GM20431 (cell line): ENCODE data around the gene PRKCSH.

Experiments
- in situ Hi-C: fragments of 300-500 bp; cut with MseI, MboI; formaldehyde crosslinking; loops from one replicate; pipeline ENCODE4 v1.15.0; 2020; ENCODE audit warnings: low sequenced_read_pairs; ENCODE audit not compliant: unreplicated experiment

Gene PRKCSH

GRCh38 chr19:11489378-11489777 is 53.9 kb downstream of the PRKCSH start:
- in situ Hi-C loops, result no loop called here

GRCh38 chr19:11494634-11495285 is 59.3 kb downstream of the PRKCSH start:
- in situ Hi-C loops, result no loop called here

GRCh38 chr19:11495481-11495880 is 60.0 kb downstream of the PRKCSH start:
- in situ Hi-C loops, result no loop called here

- in situ Hi-C loops, result no loop called here
These were observed 60.5 kb downstream of the PRKCSH start for GRCh38 chr19:11495885-11496284.

- in situ Hi-C loops, result no loop called here
These were observed 61.1 kb downstream of the PRKCSH start for GRCh38 chr19:11496391-11497163.

GRCh38 chr19:11499220-11499726 is 63.8 kb downstream of the PRKCSH start:
- in situ Hi-C loops, result no loop called here

- in situ Hi-C loops, result no loop called here
These were observed 64.5 kb downstream of the PRKCSH start for GRCh38 chr19:11499890-11500420.
